ENCODE measurements around the gene PDLIM7. TPM values are rescaled to one million over a fixed set of nuclear protein-coding genes. Genes with fewer than 3 reads are reported as not detected.

PDLIM7 gene
- total RNA-seq, 4 donors from 2014 or later: 23.2 to 52.4 (median 34.8) TPM

DNA sequence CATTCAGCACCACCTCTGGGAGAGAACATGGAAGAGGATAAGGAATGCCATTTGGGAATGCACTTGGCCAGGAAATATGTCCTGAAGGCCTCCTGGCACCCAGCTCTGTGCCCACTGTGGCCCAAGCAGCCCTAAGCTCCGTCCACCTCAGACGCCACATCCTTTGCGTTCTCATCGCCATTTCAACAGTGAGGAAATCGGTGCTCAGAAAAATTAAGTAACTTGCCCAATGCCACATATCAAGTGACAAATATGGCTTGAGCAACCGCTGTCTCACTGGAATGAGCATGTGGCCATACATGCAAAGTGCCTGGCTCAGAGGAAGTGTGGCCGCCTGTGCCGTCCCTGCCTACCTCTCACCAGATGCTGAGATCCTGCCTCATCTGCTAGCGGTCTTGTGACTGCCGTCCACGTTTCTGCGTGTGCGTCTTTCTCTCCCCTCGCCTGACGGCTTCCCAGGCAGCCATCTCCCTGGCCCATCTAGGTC lies 13.2 kb upstream of the PDLIM7 start:
- Histone ChIP-seq H3K27ac (no peak overlapping the region), H3K9me3 (no peaks in the 10 kb centered on the region), H3K36me3 (peaks cover 41 to 43% of the 10 kb centered on the region in 2 donors), H3K27me3 (no peaks in the 10 kb centered on the region), H3K4me3 (replicated peaks in 1 of 3) (no peak overlapping the region), H3K4me1 (peaks cover 2% of the 10 kb centered on the region in 2 donors)
- WGBS, 2 donors: 90 to 91% methylated on average over 15 of the region's 15 CpGs
- TF ChIP-seq, protein P1, sequence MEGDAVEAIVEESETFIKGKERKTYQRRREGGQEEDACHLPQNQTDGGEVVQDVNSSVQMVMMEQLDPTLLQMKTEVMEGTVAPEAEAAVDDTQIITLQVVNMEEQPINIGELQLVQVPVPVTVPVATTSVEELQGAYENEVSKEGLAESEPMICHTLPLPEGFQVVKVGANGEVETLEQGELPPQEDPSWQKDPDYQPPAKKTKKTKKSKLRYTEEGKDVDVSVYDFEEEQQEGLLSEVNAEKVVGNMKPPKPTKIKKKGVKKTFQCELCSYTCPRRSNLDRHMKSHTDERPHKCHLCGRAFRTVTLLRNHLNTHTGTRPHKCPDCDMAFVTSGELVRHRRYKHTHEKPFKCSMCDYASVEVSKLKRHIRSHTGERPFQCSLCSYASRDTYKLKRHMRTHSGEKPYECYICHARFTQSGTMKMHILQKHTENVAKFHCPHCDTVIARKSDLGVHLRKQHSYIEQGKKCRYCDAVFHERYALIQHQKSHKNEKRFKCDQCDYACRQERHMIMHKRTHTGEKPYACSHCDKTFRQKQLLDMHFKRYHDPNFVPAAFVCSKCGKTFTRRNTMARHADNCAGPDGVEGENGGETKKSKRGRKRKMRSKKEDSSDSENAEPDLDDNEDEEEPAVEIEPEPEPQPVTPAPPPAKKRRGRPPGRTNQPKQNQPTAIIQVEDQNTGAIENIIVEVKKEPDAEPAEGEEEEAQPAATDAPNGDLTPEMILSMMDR (IDR thresholded peaks at IDR 0.05): no peak
- TF ChIP-seq POLR2A (IDR thresholded peaks at IDR 0.05): no peak
- DNase-seq: no peak
- intact Hi-C loops (cut with DNase I): no loop called here

DNA sequence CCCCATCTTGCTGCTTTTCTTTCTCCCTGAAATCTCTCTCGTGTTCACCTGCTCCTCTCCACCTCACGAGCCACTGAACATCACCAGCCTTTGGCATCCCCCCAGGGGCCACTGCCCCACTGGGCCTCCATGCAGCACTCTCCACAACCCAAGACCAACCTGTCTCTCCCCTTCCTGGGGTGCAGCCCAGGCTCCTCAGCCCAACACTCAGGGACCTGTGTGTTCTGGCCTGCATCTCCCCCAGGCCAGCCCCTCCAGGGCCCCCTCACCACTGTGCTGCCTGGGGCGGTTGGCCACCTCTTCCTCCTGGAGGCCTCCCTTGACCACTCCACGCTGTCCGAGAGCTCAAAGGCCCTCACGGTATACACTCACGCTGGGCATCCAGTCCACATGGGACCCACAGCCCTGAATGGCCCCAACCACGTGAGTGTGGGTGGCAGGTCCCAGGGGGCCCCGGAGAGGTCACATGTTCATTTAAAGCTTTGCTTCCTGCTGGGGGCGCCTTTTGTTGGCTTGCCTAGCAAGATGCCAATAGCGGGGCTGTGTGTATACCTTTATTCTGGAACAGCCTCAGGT lies 12.7 kb upstream of the PDLIM7 start:
- Histone ChIP-seq H3K9me3 (no peaks in the 10 kb centered on the region), H3K27ac (no peak overlapping the region), H3K4me3 (replicated peaks in 1 of 3) (peak overlapping the region in 1 of 3 donors; percentile 12), H3K4me1 (no peaks in the 10 kb centered on the region), H3K27me3 (no peaks in the 10 kb centered on the region), H3K36me3 (peaks cover 36 to 40% of the 10 kb centered on the region in 2 donors)
- WGBS, 2 donors: 77 to 84% methylated on average over 9 to 10 of the region's 11 CpGs
- DNase-seq: no peak
- TF ChIP-seq POLR2A (IDR thresholded peaks at IDR 0.05): no peak
- TF ChIP-seq, protein P1 (IDR thresholded peaks at IDR 0.05): no peak
- intact Hi-C loops (cut with DNase I): loop anchor here (10.0 kb wide), 1 partner anchor 395 kb away; no protein-coding TSS in a partner anchor

DNA sequence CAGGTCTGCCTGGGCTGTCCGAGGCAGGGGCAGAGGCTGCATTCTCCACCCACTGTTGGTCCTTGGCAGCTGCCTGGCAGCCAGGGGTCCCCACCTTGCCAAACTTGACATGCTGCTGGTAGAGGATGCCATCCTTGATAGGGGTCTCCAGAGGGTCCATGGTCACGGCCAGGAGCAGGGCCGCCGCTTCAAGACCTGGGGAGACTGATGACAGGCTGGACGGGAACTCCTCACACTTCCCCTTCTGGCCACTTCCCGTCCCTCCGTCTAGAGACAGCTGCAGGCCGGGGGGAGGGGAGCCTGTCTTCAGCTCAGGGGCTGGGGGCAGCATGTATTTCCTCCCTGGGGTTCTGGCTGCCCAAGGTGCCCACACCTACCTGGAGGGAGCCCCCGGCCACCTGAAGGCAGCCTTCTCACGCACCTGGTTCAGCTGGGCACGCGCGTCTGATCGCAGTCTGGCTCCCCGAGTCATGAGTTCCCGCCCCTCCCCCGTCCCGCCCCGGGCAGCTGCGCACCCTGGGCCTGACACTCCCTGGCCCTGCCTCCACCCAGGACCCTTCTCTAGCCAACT lies 12.1 kb upstream of the PDLIM7 start, which contains the start of gene DOK3:
TSS of gene DOK3 (minus strand) at position 446 of the 571 bp plus-strand sequence. CDS start at position 160, 286 bp downstream.
- intact Hi-C loops (cut with DNase I): loop anchor here (10.0 kb wide), 1 partner anchor 395 kb away; no protein-coding TSS in a partner anchor
- Histone ChIP-seq H3K27me3 (no peaks in the 10 kb centered on the region), H3K27ac (peak within 1 kb of the TSS in 1 of 3 donors; percentile 12), H3K4me3 (replicated peaks in 1 of 3) (peak within 1 kb of the TSS in 1 of 3 donors; percentile 12), H3K36me3 (peaks cover 30 to 34% of the 10 kb centered on the region in 2 donors), H3K9me3 (no peaks in the 10 kb centered on the region), H3K4me1 (no peaks in the 10 kb centered on the region)
- DNase-seq: no peak
- TF ChIP-seq, protein P1 (IDR thresholded peaks at IDR 0.05): no peak
- TF ChIP-seq POLR2A (IDR thresholded peaks at IDR 0.05): no peak
- WGBS, 2 donors: 47 to 53% methylated on average over 6 to 11 of the region's 20 CpGs

DNA sequence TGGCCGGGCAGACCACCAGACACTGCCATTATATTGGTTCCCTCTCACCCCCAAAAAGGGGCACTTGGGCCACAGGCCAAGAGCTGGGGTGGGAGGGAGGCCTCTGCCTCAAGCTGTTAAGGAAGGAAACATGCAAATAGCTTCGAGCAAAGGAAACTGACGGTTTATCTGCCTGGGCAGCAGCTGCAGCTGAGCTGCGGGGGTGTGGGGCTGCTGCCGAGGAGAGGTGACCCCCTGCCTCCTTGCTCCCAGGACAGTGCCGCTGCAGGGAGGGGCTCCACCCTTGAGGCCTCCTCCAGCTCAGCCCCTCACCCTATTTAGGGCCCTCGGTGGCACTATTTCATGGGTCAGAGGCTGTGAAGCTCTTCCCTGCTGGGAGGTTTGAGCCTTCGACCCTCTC lies 11.4 kb upstream of the PDLIM7 start:
- intact Hi-C loops (cut with DNase I): loop anchor here (10.0 kb wide), 1 partner anchor 394 kb away; no protein-coding TSS in a partner anchor
- H3K27me3 ChIP-seq: no peaks in the 10 kb centered on the region
- WGBS, 2 donors: 58 to 61% methylated on average over 6 to 7 of the region's 8 CpGs
- DNase-seq: no peak
- H3K4me3 ChIP-seq (replicated peaks in 1 of 3): no peak overlapping the region
- H3K27ac ChIP-seq: peak overlapping the region in 1 of 3 donors; percentile 12
- H3K36me3 ChIP-seq: peaks cover 27 to 29% of the 10 kb centered on the region in 2 donors
- no peaks in the 10 kb centered on the region for H3K4me1 ChIP-seq
- no peaks in the 10 kb centered on the region for H3K9me3 ChIP-seq
- TF ChIP-seq, protein P1 (IDR thresholded peaks at IDR 0.05): no peak

DNA sequence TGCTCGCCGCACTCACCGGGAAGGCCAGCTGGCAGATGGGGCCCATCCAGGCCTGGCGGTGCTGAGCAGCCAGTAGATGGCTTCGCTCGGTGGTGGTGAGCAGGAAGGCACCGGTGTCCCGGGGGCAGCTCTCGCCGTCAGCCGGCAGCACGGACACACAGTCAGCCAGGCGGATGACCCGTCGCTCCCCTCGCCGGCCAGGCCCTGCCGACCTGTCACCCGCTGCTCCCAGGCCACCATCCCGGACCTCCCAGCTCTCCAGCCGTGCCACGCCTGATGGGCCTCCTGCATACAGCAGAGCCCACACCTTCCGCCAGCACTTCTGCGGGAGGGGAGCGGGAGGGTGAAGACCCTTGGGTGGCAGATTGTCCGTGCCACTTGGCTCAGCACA lies 10.8 kb upstream of the PDLIM7 start:
- TF ChIP-seq, protein P1 (IDR thresholded peaks at IDR 0.05): no peak
- TF ChIP-seq POLR2A (IDR thresholded peaks at IDR 0.05): no peak
- peaks cover 23 to 25% of the 10 kb centered on the region in 2 donors for H3K36me3 ChIP-seq
- H3K27ac ChIP-seq: no peak overlapping the region
- no peaks in the 10 kb centered on the region for H3K27me3 ChIP-seq
- DNase-seq: no peak
- H3K4me3 ChIP-seq (replicated peaks in 1 of 3): no peak overlapping the region
- H3K4me1 ChIP-seq: no peaks in the 10 kb centered on the region
- H3K9me3 ChIP-seq: no peaks in the 10 kb centered on the region
- WGBS, 2 donors: 80 to 95% methylated on average over 11 to 23 of the region's 26 CpGs
- intact Hi-C loops (cut with DNase I): loop anchor here (10.0 kb wide), 1 partner anchor 393 kb away; no protein-coding TSS in a partner anchor
